AG20443 (cell line): Measurements from ENCODE around the gene CRIP2.

Experiments used
- DNase-seq: peaks from one replicate; pipeline ENCODE4 v3.0.0; 2012; ENCODE audit warnings: low spot score, mixed read lengths

Gene CRIP2

GRCh38 chr14:105444859-105445258 is 29.8 kb upstream of the CRIP2 start:
- DNase-seq, result no peak

DNA sequence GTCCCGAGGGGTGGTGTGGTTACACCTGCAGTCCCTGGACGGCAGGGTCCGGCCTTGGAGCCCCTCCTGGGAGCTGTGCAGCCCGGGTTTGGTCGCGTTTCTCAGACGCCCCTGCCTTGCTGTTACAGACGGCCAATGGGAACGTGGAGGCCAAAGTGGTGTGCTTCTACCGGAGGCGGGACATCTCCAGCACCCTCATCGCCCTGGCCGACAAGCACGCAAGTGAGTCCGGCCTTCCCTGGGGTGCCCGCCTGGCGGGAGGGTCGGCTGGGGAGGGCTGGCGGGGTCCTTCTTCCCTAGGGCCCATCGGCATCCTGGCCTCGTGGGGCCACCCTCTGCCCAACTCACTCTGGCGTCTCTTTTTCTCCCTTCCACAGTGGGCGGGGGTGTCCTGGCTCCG is 29.3 kb upstream of the CRIP2 start:
- DNase-seq, result no peak

DNA sequence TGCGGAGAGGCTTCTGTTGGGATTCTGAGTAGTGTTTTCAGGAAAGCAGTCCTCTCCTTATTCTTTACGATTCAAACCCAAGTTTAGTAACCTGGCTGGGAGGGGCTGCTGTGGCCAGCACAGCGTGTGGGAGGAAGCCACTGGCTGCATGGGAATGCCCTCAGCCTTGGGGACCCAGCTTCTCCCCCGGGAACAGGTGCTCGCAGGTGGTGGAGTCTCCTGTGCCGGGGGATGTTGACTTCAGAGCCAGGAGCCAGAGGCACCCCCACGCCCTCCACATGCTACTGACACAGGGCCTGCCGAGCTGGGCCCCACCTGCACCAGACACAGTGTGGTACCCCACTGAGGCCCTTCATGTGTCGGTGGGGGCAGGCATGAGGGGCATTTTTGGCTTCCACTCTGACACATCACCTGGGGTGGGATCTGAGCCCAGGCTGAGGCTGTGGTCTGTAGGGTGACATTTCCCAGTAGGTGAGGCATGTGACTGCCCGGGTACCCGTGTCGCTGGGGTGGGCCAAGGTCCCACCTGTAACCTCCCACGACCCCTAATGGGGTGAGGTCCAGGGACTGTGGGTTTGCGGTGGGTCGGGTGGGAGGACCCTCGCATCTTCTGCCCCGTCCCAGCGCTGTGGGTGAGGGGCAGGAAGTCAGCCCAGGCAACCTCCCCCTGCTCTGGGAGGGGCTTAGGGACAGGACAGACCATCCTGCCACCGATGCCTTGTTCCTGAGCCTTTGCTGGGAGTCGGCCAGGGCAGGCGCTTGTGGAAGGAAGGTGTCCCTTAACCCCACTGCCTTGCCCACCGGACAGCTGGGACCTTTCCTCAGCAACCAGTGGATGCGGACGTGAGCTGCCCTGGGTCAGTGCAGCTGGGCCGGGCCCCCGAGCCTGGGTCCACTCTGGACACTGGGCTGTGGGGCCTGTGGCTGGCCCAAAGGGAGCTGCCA is 28.4 kb upstream of the CRIP2 start:
- DNase-seq, result no peak

GRCh38 chr14:105446971-105447370 is 27.6 kb upstream of the CRIP2 start:
- no peak for DNase-seq

DNA sequence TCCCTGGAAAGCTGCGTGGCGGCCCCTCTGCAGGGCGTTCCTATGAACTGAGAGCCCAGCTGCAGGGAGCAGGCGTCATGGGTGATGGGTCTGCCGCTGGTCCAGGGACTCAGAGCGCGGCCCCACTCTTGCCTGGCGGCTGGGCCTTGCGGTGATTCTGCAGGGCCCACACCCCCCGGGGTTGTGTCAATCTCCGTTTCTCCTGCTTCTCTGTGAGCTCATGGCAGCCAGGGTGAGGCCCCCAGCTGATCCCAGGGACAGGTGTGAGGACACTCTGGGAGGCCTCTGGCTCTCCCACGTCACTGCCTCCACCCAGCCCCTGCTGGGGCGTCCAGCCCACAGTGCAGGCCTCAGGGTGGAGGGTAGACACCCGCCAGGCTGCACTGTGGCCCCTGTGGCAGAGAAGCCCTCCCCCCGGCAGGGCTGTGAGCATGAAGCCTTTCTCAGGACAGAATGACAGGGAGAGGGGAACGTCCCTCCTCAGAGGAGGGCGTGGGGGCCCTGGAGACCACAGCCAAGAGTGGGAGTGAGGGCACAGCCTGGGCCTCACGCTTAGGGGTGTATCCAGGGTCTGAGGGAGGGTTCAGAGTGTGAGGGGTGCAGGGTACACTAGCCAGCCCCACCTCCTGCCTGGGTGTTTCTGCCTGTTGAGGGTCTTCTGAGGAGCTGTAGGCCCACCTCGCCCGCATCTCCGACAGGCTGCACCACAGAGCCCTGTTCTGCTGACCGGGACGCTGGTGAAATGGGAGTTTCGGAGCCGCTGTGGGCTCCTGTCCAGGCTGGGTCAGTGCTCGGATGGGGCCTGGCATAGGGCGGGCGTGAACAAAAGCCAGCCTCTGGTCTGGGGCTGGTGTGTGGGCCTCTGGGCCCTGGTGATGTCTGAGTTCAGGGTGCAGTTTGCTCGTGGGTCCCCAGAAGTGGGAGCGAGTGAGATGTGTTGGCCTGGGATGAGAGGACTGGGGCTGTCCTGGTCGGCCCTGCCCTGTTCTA is 26.7 kb upstream of the CRIP2 start:
- no peak for DNase-seq

DNA sequence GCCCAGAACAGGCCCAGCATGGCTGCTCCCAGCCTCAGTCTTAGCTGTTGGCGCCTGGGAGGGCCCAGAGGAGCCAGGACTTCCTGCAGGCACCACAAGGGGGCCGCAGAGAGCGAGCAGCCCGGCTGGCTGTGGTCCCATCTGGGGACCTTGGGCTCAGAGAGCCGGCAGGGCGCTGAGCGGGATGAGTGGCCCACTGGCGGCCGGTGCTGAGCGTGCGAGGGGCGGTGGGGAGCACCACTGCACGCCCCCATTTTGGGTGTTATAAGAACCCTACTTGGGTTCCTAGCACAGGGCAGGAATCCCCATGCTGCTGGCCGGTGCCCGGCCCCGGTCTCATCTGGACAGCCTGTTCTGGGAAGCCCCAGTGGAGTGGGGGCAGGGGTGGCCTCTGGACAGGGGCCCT is 25.9 kb upstream of the CRIP2 start:
- DNase-seq, result peak; percentile 97

DNA sequence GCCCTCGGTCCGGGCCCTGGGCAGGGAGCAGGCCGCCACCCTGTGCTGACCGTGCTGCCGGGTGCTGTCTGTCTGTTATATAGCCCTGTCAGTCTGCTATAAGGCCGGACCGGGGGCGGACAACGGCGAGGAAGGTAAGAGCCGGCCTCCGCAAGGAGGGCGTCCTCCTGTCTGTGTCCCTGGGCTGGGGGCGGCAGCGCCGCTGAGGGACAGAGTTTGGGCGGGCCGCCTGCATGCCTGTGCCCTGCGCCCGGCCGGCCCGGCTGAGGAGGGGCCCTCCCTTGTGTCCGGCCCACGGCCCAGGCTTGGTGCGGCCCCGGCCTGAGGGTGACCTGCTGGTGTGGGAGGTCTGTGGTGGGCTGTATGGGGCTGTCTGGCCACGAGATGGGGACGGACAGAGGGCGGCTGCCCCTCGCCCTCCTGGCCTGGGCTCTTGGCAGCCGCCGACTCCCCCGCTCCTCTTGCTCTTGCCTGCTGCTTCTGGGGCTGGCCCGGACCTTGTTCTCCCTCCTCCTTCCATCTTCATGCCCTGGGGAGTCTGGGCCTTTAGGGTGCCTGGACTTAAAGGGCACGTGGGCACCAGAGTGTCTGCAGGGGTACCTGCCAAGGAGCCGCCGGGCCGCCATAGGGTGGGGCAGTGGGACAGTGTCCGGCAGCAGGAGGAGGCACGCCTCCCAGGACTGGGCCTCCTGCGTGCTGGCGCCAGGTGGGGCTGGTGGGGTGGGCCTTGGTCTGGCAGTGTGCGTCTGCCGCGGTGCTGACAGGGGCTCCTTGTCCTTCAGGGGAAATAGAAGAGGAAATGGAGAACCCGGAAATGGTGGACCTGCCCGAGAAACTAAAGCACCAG is 25.1 kb upstream of the CRIP2 start:
- DNase-seq, result no peak

DNA sequence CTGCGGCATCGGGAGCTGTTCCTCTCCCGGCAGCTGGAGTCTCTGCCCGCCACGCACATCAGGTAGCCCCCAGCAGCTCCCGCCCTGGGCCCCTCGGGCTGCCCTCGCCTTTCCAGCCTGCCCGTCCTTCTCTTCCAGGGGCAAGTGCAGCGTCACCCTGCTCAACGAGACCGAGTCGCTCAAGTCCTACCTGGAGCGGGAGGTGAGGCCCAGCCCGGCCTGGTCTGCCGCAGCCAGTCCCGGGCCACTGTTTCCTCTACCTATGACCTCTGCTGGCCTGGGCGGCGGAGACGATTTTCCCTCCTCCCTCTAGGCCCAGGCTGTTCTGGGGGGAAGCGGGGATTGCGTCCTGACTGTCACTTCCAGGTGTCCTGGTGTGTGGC is 24.5 kb upstream of the CRIP2 start:
- DNase-seq, result no peak

- no peak for DNase-seq
Observed at GRCh38 chr14:105450864-105451720, 23.5 kb upstream of the CRIP2 start.

DNA sequence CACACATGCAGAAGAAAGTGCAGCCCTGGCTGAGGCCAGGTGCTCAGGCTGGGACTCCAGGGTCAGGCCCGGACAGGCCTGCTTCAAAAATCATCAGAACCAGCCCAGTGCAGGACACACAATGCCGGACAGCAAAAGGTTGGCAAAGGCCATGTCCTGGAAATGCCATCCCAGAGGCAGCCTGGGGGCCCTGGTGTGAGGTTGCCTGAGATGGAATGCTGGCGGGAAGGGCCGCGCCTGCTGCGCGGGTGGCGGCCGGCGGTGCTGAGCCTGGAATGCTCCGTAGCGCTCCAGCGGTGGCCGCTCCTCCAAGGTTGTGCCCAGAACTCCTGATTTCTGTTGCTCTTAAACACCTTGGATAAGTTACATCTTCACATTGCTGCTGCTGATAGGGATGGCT is 21.7 kb upstream of the CRIP2 start:
- no peak for DNase-seq

- no peak for DNase-seq
Observed at GRCh38 chr14:105453847-105454246, 20.8 kb upstream of the CRIP2 start.

GRCh38 chr14:105455086-105455640 is 19.5 kb upstream of the CRIP2 start:
- DNase-seq, result no peak

DNA sequence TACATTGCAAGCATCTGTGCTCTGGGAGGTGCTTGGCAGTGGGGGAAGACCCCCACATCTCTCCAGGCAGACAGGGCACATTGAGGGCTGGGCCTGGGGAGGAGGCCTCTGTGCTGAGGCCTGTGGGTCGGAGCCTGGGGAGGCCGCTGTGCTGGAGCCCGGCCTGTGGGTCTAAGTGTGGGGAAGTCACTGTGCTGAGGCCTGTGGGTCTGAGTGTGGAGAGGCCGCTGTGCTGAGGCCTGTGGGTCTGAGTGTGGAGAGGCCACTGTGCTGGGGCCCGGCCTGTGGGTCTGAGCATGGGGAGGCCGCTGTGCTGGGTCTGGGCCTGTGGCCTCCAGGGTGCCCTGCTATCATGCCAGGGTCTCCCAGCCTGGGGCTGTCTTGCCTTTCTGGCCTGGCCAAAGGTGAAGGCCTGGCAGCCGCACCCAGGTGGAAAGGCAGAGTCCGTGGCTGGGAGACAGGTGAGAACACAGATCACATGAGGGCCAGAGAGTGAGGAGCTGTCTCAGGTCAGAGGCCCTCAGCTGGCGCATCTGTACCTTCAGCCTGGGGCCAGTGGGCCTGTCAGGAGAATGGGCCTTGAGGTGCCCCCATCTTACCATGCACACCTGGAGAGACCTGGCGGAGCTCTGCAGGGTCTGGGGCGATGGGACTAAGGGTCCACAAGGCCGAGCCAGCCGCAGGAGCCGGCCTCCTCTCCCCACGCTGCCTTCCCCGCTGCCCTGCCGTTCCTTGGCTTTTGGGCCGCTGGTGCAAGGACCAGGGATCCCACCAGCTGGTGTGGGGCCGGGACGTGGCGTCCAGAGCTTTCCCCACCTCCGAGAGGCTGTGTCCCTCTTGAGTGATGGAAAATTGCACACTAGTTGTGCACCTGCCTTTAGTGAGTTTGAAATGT is 18.6 kb upstream of the CRIP2 start:
- no peak for DNase-seq

- no peak for DNase-seq
Observed at GRCh38 chr14:105456736-105457617, 17.6 kb upstream of the CRIP2 start.

DNA sequence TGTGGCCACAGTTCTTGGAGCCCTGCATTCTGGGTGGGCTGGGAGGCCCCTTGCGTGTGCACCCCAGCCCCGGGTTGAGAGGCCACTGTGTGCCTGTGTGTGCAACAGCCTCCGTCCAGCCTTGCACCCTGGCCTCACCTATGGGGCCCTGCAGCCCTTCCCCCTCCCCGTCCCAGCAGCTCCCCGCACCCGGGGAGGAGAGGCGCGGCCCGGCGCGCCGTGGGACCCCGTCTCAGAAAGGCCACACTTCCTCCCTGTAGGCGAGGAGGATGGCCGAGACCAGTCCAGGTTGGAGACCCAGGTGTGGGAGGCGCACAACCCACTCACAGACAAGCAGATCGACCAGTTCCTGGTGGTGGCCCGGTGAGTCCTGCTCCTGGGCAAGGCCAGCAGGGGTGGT is 16.6 kb upstream of the CRIP2 start:
- DNase-seq, result no peak

DNA sequence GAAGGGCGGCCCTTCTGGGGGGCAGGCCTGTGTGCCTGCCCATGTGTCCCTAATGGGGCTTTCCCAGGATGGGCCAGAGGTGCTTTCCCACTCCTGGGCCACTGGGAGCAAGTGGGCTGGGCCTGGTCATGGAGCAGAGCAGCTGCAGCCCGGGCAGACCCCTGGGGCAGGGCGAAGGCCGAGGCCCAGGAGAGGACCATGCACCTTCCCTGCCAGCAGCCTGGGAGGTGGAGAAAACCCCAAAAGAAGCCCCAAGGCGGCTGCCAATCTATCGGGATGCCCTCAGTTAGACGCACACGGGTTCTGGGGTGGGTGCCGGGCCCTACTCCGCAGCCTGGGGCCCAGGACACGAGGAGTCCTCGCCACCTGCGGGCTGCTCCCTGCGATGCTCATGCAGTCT is 16.1 kb upstream of the CRIP2 start:
- no peak for DNase-seq

DNA sequence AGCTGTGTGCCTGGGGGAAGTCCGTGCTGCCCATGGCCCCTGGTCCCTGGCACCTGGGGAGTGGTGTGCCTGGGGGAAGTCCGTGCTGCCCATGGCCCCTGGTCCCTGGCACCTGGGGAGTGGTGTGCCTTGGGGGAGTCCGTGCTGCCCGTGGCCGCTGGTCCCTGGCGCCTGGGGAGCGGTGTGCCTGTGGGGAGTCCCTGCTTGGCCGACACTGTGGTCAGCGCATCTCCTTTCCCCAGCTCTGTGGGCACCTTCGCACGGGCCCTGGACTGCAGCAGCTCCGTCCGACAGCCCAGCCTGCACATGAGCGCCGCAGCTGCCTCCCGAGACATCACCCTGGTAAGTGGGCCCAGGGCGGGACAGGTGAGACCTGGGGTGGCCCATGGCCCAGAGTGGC is 14.5 kb upstream of the CRIP2 start:
- DNase-seq, result no peak

- DNase-seq, result no peak
Observed at GRCh38 chr14:105460616-105461015, 14.0 kb upstream of the CRIP2 start.

DNA sequence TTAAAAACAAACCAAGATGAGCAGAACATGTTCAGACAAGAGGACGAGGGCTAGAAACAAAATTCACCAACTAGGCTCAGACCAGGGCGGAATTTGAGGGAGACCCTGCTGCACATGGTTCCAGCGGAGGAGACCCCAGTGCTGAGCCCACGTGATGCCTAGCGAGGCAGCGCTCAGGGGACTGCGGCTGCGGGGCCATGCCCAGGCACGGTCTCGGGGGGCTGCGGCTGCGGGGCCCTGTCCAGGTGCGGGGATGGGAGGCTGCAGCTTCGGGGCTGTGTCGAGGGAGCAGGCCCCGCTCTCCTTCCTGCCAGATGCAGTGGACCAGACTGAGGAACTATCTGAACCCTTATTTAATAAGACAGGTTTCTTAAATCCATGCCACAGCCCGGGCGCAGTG is 12.7 kb upstream of the CRIP2 start:
- no peak for DNase-seq
